GM19238 (cell line): ENCODE data around the gene PLAGL2.
"Not testable (repeated sequence)": the region's sequence is repeated elsewhere in the genome, so short reads cannot be mapped to it uniquely, and the experiment has no call there.

ENCODE experiments used
- DNase-seq: peaks from one replicate; pipeline ENCODE4 v3.0.0; 2011; ENCODE audit warnings: low spot score; ENCODE audit not compliant: insufficient read length

The PLAGL2 gene

DNA sequence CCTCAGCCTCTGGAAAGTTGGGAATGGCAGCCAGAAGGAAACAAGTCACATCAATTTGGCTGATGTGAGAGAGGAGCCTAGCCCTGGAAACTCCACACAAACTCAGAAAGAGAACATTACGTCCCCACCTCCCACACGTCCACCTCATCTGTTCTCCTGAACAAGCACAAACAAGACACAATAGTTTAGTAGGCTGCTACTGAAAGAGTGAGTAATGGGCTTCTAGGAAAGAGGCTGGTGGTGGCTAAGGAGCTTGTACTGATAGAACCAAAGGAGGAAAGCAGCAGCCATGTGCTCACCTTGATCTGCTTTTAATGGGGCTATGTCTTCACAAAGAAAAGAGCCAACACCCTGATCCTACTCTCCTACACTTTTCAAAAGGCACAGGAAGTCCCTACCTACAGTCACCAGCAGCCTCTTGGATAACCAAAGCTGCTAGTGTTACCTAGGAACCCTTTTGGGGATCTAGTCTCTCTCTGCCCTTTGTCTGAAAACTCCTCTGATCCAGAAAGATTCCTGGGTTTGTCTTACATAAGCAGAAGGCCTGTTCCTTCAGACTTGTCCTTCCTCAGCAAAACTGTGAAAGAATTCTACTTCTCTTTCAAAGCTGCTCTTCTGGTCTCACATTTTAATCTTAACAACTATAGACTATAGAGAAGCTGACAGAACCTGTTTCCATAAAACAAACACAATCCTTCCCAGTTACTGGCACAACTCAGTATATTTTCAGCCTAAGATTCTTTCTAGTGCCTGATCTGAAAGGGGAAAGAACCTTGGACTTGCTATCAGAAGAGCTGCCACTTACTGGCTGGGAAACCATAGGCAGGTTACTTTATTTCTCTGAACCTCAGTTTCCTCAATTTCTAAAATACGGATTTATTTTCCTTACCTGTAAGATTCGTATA lies 3.1 kb downstream of the PLAGL2 start:
- no peak for DNase-seq

GRCh38 chr20:32203356-32204204 lies 4.0 kb downstream of the PLAGL2 start:
- DNase-seq = no peak

- DNase-seq = no peak
Observed at GRCh38 chr20:32201977-32202363, 5.6 kb downstream of the PLAGL2 start.

DNA sequence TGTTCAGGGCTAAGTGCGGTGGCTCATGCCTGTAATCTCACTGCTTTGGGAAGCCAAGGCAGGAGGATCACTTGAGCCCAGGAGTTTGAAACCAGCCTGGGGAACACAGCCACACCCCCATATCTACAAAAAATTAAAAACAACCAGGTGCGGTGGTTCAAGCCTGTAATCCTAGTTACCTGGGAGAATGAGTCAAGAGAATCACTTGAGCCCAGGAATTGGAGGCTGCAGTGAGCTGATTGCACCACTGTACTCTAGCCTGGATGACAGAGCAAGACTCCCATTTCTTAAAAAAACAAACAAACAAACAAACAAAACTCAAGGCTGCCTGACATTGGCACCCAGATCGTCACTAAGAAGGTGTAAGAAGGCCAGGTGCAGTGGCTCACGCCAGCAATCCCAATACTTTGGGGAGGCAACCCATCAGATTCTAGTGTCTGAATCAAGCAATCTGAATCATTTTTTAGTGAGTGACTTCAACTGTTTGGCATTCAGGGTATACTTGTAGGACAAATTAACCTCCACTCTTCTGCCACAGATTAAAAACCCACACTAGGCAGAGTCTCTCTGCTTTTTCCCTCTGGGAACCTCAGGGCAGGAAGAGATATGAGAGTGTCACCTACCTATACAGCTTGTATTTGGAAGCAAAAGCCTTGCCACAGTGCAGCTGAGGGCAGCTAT lies 6.1 kb downstream of the PLAGL2 start:
- DNase-seq = no peak

DNA sequence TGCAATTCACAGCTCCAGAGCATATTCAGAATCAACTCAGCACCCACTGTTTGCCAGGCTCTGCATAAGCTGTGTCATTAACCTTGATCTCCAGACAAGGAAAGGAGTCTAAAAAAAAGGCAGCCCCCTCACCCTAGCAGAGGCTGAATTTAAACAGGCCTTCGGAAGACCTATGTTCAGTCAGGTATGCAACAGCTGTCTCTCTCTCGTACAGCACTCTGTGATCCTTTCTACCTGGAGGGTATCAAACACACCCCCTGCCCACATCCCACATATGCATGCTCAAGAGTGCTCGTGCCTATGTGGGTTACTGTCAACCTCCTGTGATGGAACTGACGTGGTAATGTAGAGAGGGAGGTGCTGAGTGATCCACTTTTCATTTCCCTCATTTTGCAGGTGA lies 8.5 kb downstream of the PLAGL2 start:
- no peak for DNase-seq

GRCh38 chr20:32197136-32197535 lies 10.4 kb downstream of the PLAGL2 start:
- DNase-seq = not testable (repeated sequence)

GRCh38 chr20:32196613-32197012 lies 10.9 kb downstream of the PLAGL2 start:
- not testable (repeated sequence) for DNase-seq

- DNase-seq = no peak
Observed at GRCh38 chr20:32195581-32195980, 12.0 kb downstream of the PLAGL2 start.

GRCh38 chr20:32193996-32194395 lies 13.5 kb downstream of the PLAGL2 start:
- no peak for DNase-seq

DNA sequence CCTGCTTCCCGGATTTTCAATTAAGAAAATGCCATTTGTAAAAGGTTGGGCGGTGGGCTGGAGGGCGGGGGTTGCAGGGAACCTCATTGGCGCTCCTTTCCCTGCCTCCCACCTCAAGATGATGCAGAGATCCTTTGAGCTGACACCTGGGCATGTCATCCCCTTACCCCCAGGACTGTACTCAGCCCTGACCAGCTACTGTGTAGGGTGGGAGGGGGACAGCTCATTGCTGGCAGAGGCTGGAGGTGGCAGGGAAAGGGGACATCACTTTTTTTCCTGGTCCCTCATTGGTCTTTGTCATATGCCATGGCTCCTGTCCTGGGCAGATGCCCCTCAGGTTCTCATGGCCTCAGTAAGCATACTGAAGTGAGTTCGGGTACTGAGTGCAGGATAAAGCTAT lies 14.2 kb downstream of the PLAGL2 start:
- not testable (repeated sequence) for DNase-seq

- no peak for DNase-seq
Observed at GRCh38 chr20:32192698-32193097, 14.8 kb downstream of the PLAGL2 start.

- DNase-seq = no peak
Observed at GRCh38 chr20:32191873-32192272, 15.7 kb downstream of the PLAGL2 start.

GRCh38 chr20:32191422-32191821 lies 16.1 kb downstream of the PLAGL2 start:
- no peak for DNase-seq

DNA sequence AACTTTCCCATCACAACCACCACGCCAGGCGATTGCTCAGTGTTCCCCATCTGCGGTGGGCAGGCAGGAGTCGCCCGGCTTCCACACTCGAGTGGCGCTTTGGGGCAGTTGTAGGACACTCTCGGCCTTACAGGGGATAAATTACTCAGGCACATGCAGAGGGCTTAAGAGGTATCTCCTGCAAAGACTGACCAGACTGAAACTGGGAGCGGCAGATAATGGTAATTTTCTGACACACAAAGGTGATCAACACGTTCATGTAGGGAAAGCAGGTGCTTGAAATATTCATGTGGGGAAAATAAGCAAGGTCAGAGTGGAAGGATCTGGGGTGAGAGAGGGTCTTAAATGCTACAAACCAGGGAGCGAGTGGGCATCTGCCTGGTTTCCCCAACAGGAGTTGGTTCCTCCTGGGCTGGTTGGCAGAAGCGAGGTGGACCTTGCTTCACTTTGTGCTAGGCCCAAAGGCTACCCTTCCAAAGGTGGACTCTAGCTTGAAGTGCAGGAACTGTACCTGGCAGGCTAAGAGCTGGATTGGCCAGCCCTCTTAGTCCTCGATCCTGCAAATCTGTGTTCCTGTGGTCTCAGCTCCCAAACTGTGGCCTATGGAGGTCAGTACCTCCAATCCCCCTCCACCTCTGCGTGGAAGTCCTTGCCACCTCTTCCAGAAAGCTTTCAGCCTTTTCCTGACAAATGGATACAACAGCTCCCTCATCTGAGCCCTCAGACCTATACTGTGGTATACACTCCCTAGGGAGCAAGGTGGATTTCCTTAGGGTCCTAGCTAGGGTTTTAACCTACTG lies 16.7 kb downstream of the PLAGL2 start:
- DNase-seq = no peak

- no peak for DNase-seq
Observed at GRCh38 chr20:32189691-32190615, 17.6 kb downstream of the PLAGL2 start.

DNA sequence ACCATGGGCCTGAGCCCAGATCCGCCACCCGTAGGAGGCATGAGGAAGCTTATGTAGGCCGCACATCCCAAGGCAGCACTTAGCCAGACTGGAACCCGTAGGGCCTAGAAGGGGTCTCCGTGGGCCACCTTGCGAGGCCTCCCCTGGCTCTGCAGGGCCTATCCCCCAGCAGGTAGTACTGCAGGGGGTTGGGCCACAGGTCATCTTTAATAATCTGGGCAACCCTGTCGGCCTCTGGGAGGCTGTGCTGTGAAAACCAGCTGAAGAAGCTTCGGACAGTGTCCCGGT lies 18.5 kb downstream of the PLAGL2 start:
- DNase-seq = no peak

- no peak for DNase-seq
Observed at GRCh38 chr20:32188376-32189122, 19.0 kb downstream of the PLAGL2 start.

DNA sequence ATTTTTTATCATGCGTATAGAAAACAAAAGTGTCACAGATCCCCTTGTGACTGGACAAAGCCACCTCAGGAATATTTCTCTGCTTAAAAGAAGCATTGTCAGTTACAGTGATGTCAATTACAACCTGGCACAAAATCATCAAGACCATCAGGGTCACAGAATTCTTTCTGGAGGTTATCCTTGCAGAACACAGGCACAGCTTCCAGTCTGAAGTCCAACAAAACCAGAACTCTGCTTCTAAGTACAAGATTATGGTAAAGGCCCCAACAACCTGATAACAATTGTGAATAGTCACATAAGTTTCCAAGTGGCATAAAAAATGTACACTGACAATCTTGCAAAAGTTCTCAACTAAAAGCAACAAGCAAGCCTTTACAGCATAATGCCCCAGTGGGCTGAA lies 21.0 kb downstream of the PLAGL2 start:
- DNase-seq = no peak

- DNase-seq = no peak
Observed at GRCh38 chr20:32184961-32185603, 22.5 kb downstream of the PLAGL2 start.
